WTC11 (cell line): Measurements from ENCODE around the gene C1QTNF8. TPM values are rescaled to one million over a fixed set of nuclear protein-coding genes. Genes with fewer than 3 reads are reported as not detected.

Source experiments
- ATAC-seq: fragments of 200-7000 bp; cut with Tn5 transposase; 2 replicates; pipeline ENCODE4 v1.10.0; 2021; ENCODE audit warnings: mild to moderate bottlenecking, moderate library complexity
- CTCF ChIA-PET: fragments of 300-600 bp; sonication (Branson Sonifier 250); formaldehyde crosslinking; loops from one replicate; lab custom pipeline; 2021; ENCODE audit warnings: antibody characterized with exemption; lab: Charles Lee
- POLR2A ChIA-PET: fragments of 350-600 bp; sonication (Branson Sonifier 250); formaldehyde crosslinking; loops from one replicate; lab custom pipeline; 2021; ENCODE audit warnings: antibody characterized with exemption; lab: Charles Lee
- DNase-seq: peaks from one replicate; pipeline ENCODE4 v3.0.0; 2021; ENCODE audit warnings: low spot score
- H3K27ac Mint-ChIP-seq: 2 replicates; pipeline ENCODE4 v1.8.0; 2021; ENCODE audit warnings: mixed read lengths
- H3K27me3 Mint-ChIP-seq: 2 replicates; pipeline ENCODE4 v1.8.0; 2021; ENCODE audit warnings: low read depth, mild to moderate bottlenecking, moderate library complexity, mixed read lengths
- H3K36me3 Mint-ChIP-seq: 2 replicates; pipeline ENCODE4 v1.8.0; 2021; ENCODE audit warnings: mixed read lengths
- H3K4me1 Mint-ChIP-seq: 2 replicates; pipeline ENCODE4 v1.8.0; 2022; ENCODE audit warnings: mixed read lengths
- H3K4me3 Mint-ChIP-seq: 2 replicates; pipeline ENCODE4 v1.8.0; 2021; ENCODE audit warnings: mild to moderate bottlenecking, moderate library complexity, mixed read lengths
- H3K9me3 Mint-ChIP-seq: 2 replicates; pipeline ENCODE4 v1.8.0; 2021; ENCODE audit warnings: mixed read lengths
- CREB1 ChIP-seq: sonication (generic); formaldehyde crosslinking; IDR thresholded peaks from 2 replicates; pipeline ENCODE4 v1.8.0; 2023; ENCODE audit warnings: mild to moderate bottlenecking, missing genetic modification reagents
- CREM ChIP-seq: sonication (generic); formaldehyde crosslinking; IDR thresholded peaks from 2 replicates; pipeline ENCODE4 v1.8.1; 2022; ENCODE audit warnings: mild to moderate bottlenecking, missing genetic modification reagents, moderate library complexity
- FOXP1 ChIP-seq: sonication (generic); formaldehyde crosslinking; IDR thresholded peaks from 2 replicates; pipeline ENCODE4 v1.8.0; 2022; ENCODE audit warnings: missing genetic modification reagents, mild to moderate bottlenecking, moderate library complexity, borderline replicate concordance
- TCF7 ChIP-seq: sonication (generic); formaldehyde crosslinking; IDR thresholded peaks from 2 replicates; pipeline ENCODE4 v1.8.0; 2022; ENCODE audit warnings: mild to moderate bottlenecking, low read depth, missing genetic modification reagents, moderate library complexity
- ZNF219 ChIP-seq: sonication (generic); formaldehyde crosslinking; IDR thresholded peaks from 2 replicates; pipeline ENCODE4 v1.8.0; 2023; ENCODE audit warnings: missing genetic modification reagents, mild to moderate bottlenecking, borderline replicate concordance
- ZNF317 ChIP-seq: sonication (generic); formaldehyde crosslinking; IDR thresholded peaks from 2 replicates; pipeline ENCODE4 v1.8.1; 2023; ENCODE audit warnings: low read depth, mild to moderate bottlenecking, moderate library complexity, missing genetic modification reagents, borderline replicate concordance
- total RNA-seq: library from RNA; stranded (reverse); gene quantifications from 3 replicates; pipeline ENCODE4 v1.2.3, GENCODE V29; 2021
- TF ChIP-seq, protein P1 (sequence below): sonication (generic); formaldehyde crosslinking; IDR thresholded peaks from 2 replicates; pipeline ENCODE4 v1.8.0; 2023; ENCODE audit warnings: missing genetic modification reagents, mild to moderate bottlenecking, borderline replicate concordance
- TF ChIP-seq, protein P2 (sequence below): fragments of 250-450 bp; sonication (Bioruptor Pico); IDR thresholded peaks from 2 replicates; pipeline ENCODE4 v1.9.0; 2021; ENCODE audit warnings: mild to moderate bottlenecking
- TF ChIP-seq, protein P3 (sequence below): fragments of 250-450 bp; sonication (Bioruptor Pico); IDR thresholded peaks from 2 replicates; pipeline ENCODE4 v1.8.0; 2021; ENCODE audit warnings: mild to moderate bottlenecking
- TF ChIP-seq, protein P4 (sequence below): fragments of 250-450 bp; sonication (Bioruptor Pico); IDR thresholded peaks from 2 replicates; pipeline ENCODE4 v2.1.2; 2022; ENCODE audit warnings: mild to moderate bottlenecking, moderate library complexity
- TF ChIP-seq, protein P5 (sequence below): fragments of 250-450 bp; sonication (Bioruptor Pico); IDR thresholded peaks from 2 replicates; pipeline ENCODE4 v1.9.0; 2021; ENCODE audit warnings: mild to moderate bottlenecking, borderline replicate concordance
- TF ChIP-seq, protein P6 (sequence below): sonication (generic); formaldehyde crosslinking; IDR thresholded peaks from 2 replicates; pipeline ENCODE4 v1.8.1; 2023; ENCODE audit warnings: mild to moderate bottlenecking, missing genetic modification reagents, moderate library complexity
- TF ChIP-seq, protein P7 (sequence below): sonication (generic); formaldehyde crosslinking; IDR thresholded peaks from 2 replicates; pipeline ENCODE4 v1.8.1; 2022; ENCODE audit warnings: mild to moderate bottlenecking, missing genetic modification reagents, moderate library complexity, borderline replicate concordance
- TF ChIP-seq, protein P8 (sequence below): sonication (generic); formaldehyde crosslinking; IDR thresholded peaks from 2 replicates; pipeline ENCODE4 v1.8.1; 2022; ENCODE audit warnings: low read depth, mild to moderate bottlenecking, moderate library complexity, missing genetic modification reagents, borderline replicate concordance
- TF ChIP-seq, protein P9 (sequence below): sonication (generic); formaldehyde crosslinking; IDR thresholded peaks from 2 replicates; pipeline ENCODE4 v1.8.1; 2023; ENCODE audit warnings: mild to moderate bottlenecking, moderate library complexity, missing genetic modification reagents

Gene C1QTNF8
- total RNA-seq, 1 experiment from 2014 or later: 0.13 TPM

DNA sequence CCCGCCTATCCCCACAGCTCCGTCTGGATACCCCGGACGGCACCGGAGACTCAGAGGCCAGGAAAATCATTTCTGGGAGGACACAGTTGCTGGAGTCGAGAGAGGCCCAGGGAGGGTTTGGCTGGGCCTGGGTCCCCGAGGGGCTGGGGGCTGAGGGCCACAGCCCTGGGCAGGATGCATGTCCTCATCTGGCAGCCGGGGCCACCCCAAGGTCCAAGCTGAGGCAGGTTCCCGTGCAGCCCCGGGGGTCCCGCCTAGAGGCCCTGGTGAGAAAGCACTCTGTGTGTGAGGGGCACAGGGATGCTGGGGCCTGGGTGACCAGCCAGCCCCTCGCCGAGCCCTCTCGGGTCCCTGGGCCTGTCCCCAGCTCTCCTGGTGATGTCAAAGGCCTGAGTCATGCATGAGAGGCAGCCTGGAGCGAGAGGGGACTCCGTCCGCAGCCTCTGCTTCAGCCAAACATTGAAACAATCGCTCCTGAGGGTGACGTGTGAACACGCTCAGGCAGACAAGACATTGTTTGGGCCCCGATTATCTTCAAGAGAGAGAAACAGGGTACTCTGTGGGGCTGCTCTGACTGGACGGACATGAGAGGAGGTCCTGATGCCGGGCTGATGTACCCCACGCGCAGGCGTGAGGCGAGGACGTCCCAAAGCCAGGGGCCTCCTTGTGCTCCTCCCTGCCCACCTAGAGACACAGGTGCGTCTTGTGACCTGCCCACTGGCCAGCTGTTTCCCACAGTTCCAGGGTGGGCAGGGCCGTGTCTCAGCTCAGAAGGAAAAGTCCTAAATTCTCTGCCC lies 25.8 kb upstream of the C1QTNF8 start:
- ATAC-seq (no peak), DNase-seq (no peak)
- no peak overlapping the region for H3K27ac Mint-ChIP-seq
- no peaks in the 10 kb centered on the region for H3K27me3 Mint-ChIP-seq
- H3K36me3 Mint-ChIP-seq: no peaks in the 10 kb centered on the region
- POLR2A ChIA-PET: no interaction called here
- CTCF ChIA-PET: interaction anchor here (1.3 kb wide), 1 partner anchor 19 kb away, joined by 4 read pairs; no protein-coding TSS in a partner anchor
- H3K4me3 Mint-ChIP-seq: no peak overlapping the region
- H3K9me3 Mint-ChIP-seq: no peaks in the 10 kb centered on the region
- no peaks in the 10 kb centered on the region for H3K4me1 Mint-ChIP-seq
- TF ChIP-seq FOXP1 (no peak), TCF7 (CRISPR knock-in tag) (no peak), ZNF219 (CRISPR knock-in tag) (no peak), CREM (no peak), CREB1 (CRISPR knock-in tag) (no peak), ZNF317 (CRISPR knock-in tag) (no peak)
- TF ChIP-seq, protein P1, sequence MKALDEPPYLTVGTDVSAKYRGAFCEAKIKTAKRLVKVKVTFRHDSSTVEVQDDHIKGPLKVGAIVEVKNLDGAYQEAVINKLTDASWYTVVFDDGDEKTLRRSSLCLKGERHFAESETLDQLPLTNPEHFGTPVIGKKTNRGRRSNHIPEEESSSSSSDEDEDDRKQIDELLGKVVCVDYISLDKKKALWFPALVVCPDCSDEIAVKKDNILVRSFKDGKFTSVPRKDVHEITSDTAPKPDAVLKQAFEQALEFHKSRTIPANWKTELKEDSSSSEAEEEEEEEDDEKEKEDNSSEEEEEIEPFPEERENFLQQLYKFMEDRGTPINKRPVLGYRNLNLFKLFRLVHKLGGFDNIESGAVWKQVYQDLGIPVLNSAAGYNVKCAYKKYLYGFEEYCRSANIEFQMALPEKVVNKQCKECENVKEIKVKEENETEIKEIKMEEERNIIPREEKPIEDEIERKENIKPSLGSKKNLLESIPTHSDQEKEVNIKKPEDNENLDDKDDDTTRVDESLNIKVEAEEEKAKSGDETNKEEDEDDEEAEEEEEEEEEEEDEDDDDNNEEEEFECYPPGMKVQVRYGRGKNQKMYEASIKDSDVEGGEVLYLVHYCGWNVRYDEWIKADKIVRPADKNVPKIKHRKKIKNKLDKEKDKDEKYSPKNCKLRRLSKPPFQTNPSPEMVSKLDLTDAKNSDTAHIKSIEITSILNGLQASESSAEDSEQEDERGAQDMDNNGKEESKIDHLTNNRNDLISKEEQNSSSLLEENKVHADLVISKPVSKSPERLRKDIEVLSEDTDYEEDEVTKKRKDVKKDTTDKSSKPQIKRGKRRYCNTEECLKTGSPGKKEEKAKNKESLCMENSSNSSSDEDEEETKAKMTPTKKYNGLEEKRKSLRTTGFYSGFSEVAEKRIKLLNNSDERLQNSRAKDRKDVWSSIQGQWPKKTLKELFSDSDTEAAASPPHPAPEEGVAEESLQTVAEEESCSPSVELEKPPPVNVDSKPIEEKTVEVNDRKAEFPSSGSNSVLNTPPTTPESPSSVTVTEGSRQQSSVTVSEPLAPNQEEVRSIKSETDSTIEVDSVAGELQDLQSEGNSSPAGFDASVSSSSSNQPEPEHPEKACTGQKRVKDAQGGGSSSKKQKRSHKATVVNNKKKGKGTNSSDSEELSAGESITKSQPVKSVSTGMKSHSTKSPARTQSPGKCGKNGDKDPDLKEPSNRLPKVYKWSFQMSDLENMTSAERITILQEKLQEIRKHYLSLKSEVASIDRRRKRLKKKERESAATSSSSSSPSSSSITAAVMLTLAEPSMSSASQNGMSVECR (CRISPR knock-in tag): no peak
- TF ChIP-seq, protein P2, sequence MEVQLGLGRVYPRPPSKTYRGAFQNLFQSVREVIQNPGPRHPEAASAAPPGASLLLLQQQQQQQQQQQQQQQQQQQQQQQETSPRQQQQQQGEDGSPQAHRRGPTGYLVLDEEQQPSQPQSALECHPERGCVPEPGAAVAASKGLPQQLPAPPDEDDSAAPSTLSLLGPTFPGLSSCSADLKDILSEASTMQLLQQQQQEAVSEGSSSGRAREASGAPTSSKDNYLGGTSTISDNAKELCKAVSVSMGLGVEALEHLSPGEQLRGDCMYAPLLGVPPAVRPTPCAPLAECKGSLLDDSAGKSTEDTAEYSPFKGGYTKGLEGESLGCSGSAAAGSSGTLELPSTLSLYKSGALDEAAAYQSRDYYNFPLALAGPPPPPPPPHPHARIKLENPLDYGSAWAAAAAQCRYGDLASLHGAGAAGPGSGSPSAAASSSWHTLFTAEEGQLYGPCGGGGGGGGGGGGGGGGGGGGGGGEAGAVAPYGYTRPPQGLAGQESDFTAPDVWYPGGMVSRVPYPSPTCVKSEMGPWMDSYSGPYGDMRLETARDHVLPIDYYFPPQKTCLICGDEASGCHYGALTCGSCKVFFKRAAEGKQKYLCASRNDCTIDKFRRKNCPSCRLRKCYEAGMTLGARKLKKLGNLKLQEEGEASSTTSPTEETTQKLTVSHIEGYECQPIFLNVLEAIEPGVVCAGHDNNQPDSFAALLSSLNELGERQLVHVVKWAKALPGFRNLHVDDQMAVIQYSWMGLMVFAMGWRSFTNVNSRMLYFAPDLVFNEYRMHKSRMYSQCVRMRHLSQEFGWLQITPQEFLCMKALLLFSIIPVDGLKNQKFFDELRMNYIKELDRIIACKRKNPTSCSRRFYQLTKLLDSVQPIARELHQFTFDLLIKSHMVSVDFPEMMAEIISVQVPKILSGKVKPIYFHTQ (CRISPR knock-in tag): no peak
- TF ChIP-seq, protein P3, sequence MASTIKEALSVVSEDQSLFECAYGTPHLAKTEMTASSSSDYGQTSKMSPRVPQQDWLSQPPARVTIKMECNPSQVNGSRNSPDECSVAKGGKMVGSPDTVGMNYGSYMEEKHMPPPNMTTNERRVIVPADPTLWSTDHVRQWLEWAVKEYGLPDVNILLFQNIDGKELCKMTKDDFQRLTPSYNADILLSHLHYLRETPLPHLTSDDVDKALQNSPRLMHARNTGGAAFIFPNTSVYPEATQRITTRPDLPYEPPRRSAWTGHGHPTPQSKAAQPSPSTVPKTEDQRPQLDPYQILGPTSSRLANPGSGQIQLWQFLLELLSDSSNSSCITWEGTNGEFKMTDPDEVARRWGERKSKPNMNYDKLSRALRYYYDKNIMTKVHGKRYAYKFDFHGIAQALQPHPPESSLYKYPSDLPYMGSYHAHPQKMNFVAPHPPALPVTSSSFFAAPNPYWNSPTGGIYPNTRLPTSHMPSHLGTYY (CRISPR knock-in tag): no peak
- TF ChIP-seq, protein P4, sequence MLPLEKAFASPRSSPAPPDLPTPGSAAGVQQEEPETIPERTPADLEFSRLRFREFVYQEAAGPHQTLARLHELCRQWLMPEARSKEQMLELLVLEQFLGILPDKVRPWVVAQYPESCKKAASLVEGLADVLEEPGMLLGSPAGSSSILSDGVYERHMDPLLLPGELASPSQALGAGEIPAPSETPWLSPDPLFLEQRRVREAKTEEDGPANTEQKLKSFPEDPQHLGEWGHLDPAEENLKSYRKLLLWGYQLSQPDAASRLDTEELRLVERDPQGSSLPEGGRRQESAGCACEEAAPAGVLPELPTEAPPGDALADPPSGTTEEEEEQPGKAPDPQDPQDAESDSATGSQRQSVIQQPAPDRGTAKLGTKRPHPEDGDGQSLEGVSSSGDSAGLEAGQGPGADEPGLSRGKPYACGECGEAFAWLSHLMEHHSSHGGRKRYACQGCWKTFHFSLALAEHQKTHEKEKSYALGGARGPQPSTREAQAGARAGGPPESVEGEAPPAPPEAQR (CRISPR knock-in tag): no peak
- TF ChIP-seq, protein P5, sequence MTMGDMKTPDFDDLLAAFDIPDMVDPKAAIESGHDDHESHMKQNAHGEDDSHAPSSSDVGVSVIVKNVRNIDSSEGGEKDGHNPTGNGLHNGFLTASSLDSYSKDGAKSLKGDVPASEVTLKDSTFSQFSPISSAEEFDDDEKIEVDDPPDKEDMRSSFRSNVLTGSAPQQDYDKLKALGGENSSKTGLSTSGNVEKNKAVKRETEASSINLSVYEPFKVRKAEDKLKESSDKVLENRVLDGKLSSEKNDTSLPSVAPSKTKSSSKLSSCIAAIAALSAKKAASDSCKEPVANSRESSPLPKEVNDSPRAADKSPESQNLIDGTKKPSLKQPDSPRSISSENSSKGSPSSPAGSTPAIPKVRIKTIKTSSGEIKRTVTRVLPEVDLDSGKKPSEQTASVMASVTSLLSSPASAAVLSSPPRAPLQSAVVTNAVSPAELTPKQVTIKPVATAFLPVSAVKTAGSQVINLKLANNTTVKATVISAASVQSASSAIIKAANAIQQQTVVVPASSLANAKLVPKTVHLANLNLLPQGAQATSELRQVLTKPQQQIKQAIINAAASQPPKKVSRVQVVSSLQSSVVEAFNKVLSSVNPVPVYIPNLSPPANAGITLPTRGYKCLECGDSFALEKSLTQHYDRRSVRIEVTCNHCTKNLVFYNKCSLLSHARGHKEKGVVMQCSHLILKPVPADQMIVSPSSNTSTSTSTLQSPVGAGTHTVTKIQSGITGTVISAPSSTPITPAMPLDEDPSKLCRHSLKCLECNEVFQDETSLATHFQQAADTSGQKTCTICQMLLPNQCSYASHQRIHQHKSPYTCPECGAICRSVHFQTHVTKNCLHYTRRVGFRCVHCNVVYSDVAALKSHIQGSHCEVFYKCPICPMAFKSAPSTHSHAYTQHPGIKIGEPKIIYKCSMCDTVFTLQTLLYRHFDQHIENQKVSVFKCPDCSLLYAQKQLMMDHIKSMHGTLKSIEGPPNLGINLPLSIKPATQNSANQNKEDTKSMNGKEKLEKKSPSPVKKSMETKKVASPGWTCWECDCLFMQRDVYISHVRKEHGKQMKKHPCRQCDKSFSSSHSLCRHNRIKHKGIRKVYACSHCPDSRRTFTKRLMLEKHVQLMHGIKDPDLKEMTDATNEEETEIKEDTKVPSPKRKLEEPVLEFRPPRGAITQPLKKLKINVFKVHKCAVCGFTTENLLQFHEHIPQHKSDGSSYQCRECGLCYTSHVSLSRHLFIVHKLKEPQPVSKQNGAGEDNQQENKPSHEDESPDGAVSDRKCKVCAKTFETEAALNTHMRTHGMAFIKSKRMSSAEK (CRISPR knock-in tag): no peak
- TF ChIP-seq, protein P6, sequence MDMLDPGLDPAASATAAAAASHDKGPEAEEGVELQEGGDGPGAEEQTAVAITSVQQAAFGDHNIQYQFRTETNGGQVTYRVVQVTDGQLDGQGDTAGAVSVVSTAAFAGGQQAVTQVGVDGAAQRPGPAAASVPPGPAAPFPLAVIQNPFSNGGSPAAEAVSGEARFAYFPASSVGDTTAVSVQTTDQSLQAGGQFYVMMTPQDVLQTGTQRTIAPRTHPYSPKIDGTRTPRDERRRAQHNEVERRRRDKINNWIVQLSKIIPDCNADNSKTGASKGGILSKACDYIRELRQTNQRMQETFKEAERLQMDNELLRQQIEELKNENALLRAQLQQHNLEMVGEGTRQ: no peak
- TF ChIP-seq, protein P7, sequence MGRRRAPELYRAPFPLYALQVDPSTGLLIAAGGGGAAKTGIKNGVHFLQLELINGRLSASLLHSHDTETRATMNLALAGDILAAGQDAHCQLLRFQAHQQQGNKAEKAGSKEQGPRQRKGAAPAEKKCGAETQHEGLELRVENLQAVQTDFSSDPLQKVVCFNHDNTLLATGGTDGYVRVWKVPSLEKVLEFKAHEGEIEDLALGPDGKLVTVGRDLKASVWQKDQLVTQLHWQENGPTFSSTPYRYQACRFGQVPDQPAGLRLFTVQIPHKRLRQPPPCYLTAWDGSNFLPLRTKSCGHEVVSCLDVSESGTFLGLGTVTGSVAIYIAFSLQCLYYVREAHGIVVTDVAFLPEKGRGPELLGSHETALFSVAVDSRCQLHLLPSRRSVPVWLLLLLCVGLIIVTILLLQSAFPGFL (CRISPR knock-in tag): no peak
- TF ChIP-seq, protein P8, sequence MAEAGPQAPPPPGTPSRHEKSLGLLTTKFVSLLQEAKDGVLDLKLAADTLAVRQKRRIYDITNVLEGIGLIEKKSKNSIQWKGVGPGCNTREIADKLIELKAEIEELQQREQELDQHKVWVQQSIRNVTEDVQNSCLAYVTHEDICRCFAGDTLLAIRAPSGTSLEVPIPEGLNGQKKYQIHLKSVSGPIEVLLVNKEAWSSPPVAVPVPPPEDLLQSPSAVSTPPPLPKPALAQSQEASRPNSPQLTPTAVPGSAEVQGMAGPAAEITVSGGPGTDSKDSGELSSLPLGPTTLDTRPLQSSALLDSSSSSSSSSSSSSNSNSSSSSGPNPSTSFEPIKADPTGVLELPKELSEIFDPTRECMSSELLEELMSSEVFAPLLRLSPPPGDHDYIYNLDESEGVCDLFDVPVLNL (CRISPR knock-in tag): no peak
- TF ChIP-seq, protein P9, sequence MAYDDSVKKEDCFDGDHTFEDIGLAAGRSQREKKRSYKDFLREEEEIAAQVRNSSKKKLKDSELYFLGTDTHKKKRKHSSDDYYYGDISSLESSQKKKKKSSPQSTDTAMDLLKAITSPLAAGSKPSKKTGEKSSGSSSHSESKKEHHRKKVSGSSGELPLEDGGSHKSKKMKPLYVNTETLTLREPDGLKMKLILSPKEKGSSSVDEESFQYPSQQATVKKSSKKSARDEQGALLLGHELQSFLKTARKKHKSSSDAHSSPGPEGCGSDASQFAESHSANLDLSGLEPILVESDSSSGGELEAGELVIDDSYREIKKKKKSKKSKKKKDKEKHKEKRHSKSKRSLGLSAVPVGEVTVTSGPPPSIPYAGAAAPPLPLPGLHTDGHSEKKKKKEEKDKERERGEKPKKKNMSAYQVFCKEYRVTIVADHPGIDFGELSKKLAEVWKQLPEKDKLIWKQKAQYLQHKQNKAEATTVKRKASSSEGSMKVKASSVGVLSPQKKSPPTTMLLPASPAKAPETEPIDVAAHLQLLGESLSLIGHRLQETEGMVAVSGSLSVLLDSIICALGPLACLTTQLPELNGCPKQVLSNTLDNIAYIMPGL: no peak
